ENCODE results near the gene ODF4. TPM values are rescaled to one million over a fixed set of nuclear protein-coding genes. Genes with fewer than 3 reads are reported as not detected.
"Not testable (repeated sequence)": the region's sequence is repeated elsewhere in the genome, so short reads cannot be mapped to it uniquely, and the experiment has no call there.

Gene ODF4
- total RNA-seq, 4 donors from 2014 or later, result not detected

GRCh38 chr17:8365143-8365542 lies 25.5 kb downstream of the ODF4 start:
- Histone ChIP-seq H3K4me1 (no peaks in the 10 kb centered on the region), H3K36me3 (peaks cover 0 to 46% of the 10 kb centered on the region in 2 donors), H3K4me3 (no peak overlapping the region), H3K27ac (peak overlapping the region in 2 of 4 donors; percentile 2 to 75), H3K27me3 (no peaks in the 10 kb centered on the region), H3K9me3 (no peaks in the 10 kb centered on the region)
- peak; percentile 78 for ATAC-seq
- TF ChIP-seq EP300 (IDR thresholded peaks at IDR 0.05) (no peak), POLR2AphosphoS5 (IDR thresholded peaks at IDR 0.05) (peak; percentile 56)
- 63 to 100% methylated on average over 1 of the region's 1 CpG for WGBS, 2 donors (ENCODE audit: low coverage in 1 of 2)

- peak; percentile 48 for ATAC-seq
- peak overlapping the region in 3 of 4 donors; percentile 25 to 54 (median 35) for H3K27ac ChIP-seq
These were observed 26.6 kb downstream of the ODF4 start for GRCh38 chr17:8366231-8366630.

GRCh38 chr17:8368193-8368592 lies 28.6 kb downstream of the ODF4 start:
- H3K27me3 ChIP-seq, result no peaks in the 10 kb centered on the region
- H3K4me3 ChIP-seq, result no peak overlapping the region
- WGBS, 2 donors (ENCODE audit: low coverage in 1 of 2), result 58 to 75% methylated on average over 2 to 3 of the region's 3 CpGs
- H3K9me3 ChIP-seq, result no peaks in the 10 kb centered on the region
- peaks cover 0 to 8% (median 0%) of the 10 kb centered on the region in 3 donors for H3K4me1 ChIP-seq
- H3K27ac ChIP-seq, result no peak overlapping the region
- peaks cover 0 to 63% of the 10 kb centered on the region in 2 donors for H3K36me3 ChIP-seq
- no peak for ATAC-seq
- TF ChIP-seq EP300 (IDR thresholded peaks at IDR 0.05), result no peak
- no peak for TF ChIP-seq CTCF (IDR thresholded peaks at IDR 0.05)
- TF ChIP-seq POLR2AphosphoS5 (IDR thresholded peaks at IDR 0.05), result no peak
- TF ChIP-seq POLR2A (IDR thresholded peaks at IDR 0.05), result no peak

More at GRCh38 chr17:8366231-8366630, 26.6 kb downstream of the ODF4 start:
- WGBS, 2 donors (ENCODE audit: low coverage in 1 of 2), result 17 to 80% methylated on average over 1 of the region's 2 CpGs
- Histone ChIP-seq H3K36me3 (peaks cover 0 to 55% of the 10 kb centered on the region in 2 donors), H3K4me3 (no peak overlapping the region), H3K4me1 (peaks cover 0 to under 1% (median 0%) of the 10 kb centered on the region in 3 donors), H3K27me3 (no peaks in the 10 kb centered on the region), H3K9me3 (no peaks in the 10 kb centered on the region)
- TF ChIP-seq EP300 (IDR thresholded peaks at IDR 0.05) (no peak), CTCF (IDR thresholded peaks at IDR 0.05) (no peak), POLR2AphosphoS5 (IDR thresholded peaks at IDR 0.05) (peak; percentile 49)

- WGBS, 2 donors (ENCODE audit: low coverage in 1 of 2), result 93 to 98% methylated on average over 8 of the region's 8 CpGs
- no peaks in the 10 kb centered on the region for H3K27me3 ChIP-seq
- H3K9me3 ChIP-seq, result no peaks in the 10 kb centered on the region
- peaks cover 0 to 54% of the 10 kb centered on the region in 2 donors for H3K36me3 ChIP-seq
- no peak for ATAC-seq
- TF ChIP-seq EP300 (IDR thresholded peaks at IDR 0.05) (no peak), POLR2A (IDR thresholded peaks at IDR 0.05) (no peak)
- H3K4me3 ChIP-seq, result no peak overlapping the region
- no peak overlapping the region for H3K27ac ChIP-seq
- peaks cover 0 to 13% (median 0%) of the 10 kb centered on the region in 3 donors for H3K4me1 ChIP-seq
These were observed 30.3 kb downstream of the ODF4 start for GRCh38 chr17:8369944-8370343.

GRCh38 chr17:8371786-8372185 lies 32.1 kb downstream of the ODF4 start:
- no peak for TF ChIP-seq CTCF (IDR thresholded peaks at IDR 0.05)
- no peak for TF ChIP-seq EP300 (IDR thresholded peaks at IDR 0.05)
- no peak for TF ChIP-seq POLR2AphosphoS5 (IDR thresholded peaks at IDR 0.05)
- no peak for TF ChIP-seq POLR2A (IDR thresholded peaks at IDR 0.05)
- peaks cover 0 to 41% of the 10 kb centered on the region in 2 donors for H3K36me3 ChIP-seq
- no peaks in the 10 kb centered on the region for H3K9me3 ChIP-seq
- H3K27ac ChIP-seq, result peak overlapping the region in 1 of 4 donors; percentile 14
- peaks cover 0 to 26% (median 4%) of the 10 kb centered on the region in 3 donors for H3K4me1 ChIP-seq
- H3K27me3 ChIP-seq, result no peaks in the 10 kb centered on the region
- no peak overlapping the region for H3K4me3 ChIP-seq
- no peak for ATAC-seq
- 59 to 64% methylated on average over 3 to 4 of the region's 4 CpGs for WGBS, 2 donors (ENCODE audit: low coverage in 1 of 2)

GRCh38 chr17:8372422-8372821 lies 32.8 kb downstream of the ODF4 start:
- TF ChIP-seq POLR2AphosphoS5 (IDR thresholded peaks at IDR 0.05), result no peak
- no peaks in the 10 kb centered on the region for H3K27me3 ChIP-seq
- no peak overlapping the region for H3K4me3 ChIP-seq
- H3K4me1 ChIP-seq, result peaks cover 0 to 30% (median 8%) of the 10 kb centered on the region in 3 donors
- no peak overlapping the region for H3K27ac ChIP-seq
- peaks cover 0 to 47% of the 10 kb centered on the region in 2 donors for H3K36me3 ChIP-seq
- 87 to 92% methylated on average over 4 to 7 of the region's 7 CpGs for WGBS, 2 donors (ENCODE audit: low coverage in 1 of 2)
- ATAC-seq, result no peak
- H3K9me3 ChIP-seq, result no peaks in the 10 kb centered on the region

- H3K4me1 ChIP-seq, result peaks cover 0 to 35% (median 8%) of the 10 kb centered on the region in 3 donors
- H3K27ac ChIP-seq, H3K27me3 ChIP-seq, H3K4me3 ChIP-seq, H3K9me3 ChIP-seq, ATAC-seq: not testable (repeated sequence)
- H3K36me3 ChIP-seq, result peaks cover 0 to 50% of the 10 kb centered on the region in 2 donors
- WGBS, 2 donors (ENCODE audit: low coverage in 1 of 2), result 100% methylated on average over 3 of the region's 26 CpGs; no CpG with 5 or more reads in 1 of the 2 donors
These were observed 34.2 kb downstream of the ODF4 start for GRCh38 chr17:8373856-8374255.
